HG02763 (cell line): ENCODE results near the gene DGKG.

Source experiments
- ATAC-seq: cut with Tn5 transposase; IDR thresholded peaks from one replicate; pipeline ENCODE4 v1.9.1; 2021; ENCODE audit warnings: mild to moderate bottlenecking, moderate library complexity; ENCODE audit not compliant: unreplicated experiment

DGKG gene

DNA sequence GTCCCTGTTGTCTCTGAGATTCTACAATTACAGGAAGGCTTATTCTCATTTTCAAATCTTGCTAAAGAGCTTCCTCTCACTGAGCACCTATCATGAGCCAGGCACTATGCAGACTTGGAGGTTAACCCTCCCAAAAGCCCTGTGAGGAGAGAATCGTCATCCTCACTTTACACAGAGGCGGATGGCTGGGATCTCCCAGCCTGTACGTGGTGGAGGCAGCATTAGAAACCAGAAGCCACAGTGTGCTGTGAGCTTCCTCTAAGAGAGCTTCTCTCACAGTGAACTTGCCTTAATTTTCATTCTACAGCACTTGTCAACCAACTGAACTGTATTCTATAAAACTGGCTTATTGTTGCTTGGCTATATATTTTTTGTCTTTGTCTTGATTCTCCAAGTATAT, 6.1 kb upstream of the DGKG start:
- ATAC-seq: no peak

DNA sequence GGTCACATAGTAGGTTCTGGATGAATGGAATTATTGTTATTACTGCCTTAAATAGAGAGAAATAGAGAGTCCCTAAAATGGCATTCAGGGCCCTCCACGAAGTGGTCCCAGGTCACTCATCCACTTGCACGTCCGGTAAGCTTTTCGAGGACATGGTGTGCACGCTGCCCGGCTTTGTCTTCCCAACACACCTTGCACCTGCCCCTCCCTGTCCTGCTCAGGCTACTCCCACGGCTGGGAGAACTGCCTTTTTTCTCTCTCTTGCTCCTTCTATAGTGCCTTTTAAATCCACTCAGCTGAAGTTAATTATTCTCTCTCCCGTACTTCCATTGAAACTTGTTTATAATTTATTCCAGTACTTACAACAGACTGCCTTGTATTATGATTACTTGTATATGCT, 5.6 kb upstream of the DGKG start:
- no peak for ATAC-seq

DNA sequence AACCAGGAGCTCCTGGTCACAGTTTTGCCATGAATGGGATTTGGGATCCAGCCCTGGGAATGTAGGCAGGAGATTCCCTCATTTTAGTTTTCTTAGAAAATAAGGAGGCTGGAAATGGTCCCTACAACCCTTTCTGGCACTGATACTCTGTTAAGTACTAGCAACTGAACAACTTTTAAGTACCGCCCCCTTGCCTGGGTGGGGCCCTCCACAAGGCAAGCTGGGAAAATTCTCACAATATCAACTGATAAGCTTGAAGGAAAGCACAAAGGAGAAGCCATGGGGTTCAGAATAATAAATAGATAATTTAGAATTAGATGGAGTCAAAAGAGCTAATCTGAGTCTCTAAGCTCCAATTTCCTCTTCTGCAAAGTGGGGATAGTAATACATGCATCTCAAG, 4.2 kb upstream of the DGKG start:
- no peak for ATAC-seq

DNA sequence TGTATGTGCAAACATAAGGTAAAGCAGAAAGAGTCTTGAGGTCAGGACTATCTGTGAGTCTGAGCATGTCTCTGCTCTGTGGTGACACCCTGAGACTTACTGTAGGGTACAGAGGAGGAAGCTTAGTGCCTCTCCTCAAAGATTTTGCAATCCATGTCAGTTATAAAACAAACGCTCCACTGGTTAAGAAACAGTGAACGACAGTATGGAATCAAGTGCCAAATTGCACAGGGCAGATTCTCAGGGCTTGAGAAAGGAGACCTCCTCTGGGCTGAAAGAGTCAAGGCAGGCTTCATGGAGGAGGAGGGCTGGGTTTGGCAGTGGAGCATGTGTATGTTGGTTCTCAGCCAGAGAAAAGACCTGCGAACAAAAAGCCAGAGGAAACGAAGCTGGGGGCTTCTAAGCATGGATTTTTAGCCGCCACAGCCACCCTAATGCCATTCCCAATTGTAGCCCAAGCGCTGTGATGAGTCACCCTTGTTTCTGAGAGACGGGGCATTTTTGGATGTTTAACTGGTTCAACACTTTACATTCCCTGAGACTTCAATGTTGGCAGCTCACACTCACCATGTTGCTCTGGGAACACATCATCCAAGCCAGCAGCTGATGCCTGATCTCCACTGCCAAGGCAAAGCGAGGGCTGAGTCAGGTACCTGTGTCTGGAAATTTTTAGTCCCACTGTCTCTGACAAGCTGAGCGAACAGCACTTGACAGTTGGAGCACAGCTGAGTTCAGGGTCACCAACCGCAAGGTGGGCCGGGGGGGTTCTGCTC, 3.4 kb upstream of the DGKG start:
- no peak for ATAC-seq

DNA sequence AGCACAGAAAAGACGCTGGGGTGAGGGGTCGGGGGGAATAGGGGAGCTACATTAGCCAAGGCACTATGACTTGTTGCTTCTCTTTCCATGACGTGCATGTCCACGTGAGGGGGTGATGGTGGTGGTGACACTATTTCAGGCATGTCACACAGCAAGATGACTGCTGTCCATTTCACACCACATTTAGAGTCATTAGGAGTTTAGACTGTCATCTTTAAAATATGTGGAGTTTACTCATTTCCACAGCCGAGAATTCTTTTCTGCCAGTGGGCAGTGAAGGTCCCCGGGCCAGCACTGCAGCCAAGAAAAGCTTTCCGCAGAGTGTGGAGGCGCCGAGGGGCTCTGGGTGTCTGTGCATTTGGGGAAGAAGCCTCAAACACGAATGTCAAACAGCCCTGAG, 954 bp upstream of the DGKG start:
- no peak for ATAC-seq

DNA sequence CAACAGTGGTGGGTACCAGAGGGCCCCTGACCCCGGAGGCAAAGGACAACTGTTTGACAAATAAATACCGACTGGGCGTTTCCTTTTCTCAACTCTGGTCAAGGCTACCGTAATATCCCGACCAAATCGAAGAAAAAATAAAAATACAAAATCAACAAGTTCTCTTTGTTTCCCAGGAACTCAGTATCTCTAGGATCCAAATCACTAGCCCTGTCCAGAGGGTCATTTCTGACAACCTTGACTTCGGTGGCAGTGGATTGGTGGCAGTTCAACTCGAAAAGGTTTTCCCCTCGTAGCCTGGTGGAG, 456 bp upstream of the DGKG start:
- no peak for ATAC-seq

DNA sequence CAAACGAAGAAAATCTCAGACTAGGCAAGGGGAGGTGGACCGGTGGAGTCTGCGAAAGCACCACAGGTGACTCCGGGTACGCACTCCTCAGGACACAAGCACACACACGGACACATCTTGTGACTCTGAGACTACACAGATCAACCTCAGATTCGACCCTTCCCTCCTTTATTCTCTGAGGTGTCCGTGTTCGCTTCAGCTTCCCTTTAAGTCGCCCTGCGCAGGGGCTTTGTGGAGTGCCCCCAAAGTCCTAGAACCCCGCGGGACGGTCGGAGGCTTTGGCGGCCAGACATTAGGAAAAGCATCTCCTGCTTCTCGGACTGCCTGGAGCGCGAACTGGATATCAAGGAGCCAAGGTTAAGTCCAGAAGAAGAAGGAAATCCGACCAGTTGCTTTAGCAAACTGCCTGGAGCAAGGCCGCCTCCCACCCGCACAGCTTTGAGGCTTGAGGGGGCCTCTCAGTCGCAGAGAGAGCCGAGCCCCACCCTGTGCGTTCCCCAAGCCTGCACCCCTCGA, 730 bp downstream of the DGKG start:
- ATAC-seq: no peak

DNA sequence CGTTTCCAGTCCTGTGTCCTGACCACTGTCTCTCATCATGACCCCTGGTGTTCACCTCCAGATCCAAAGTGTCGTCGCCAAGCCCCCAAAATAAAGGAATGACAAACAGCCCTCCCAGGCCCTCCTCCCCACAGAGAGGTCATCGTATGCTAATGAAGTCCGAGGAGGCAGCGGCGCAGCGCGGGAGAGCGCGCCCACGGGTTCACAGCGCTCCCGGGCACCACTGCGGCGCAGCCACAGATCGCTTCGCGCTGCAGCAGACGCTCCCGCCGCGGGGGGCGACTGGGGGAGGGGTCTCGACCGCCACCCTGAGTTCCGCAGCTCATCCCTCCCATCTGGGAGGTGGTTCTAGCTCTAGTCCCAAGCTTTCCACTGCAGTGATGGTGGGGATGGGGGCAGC, 1.3 kb downstream of the DGKG start:
- no peak for ATAC-seq

DNA sequence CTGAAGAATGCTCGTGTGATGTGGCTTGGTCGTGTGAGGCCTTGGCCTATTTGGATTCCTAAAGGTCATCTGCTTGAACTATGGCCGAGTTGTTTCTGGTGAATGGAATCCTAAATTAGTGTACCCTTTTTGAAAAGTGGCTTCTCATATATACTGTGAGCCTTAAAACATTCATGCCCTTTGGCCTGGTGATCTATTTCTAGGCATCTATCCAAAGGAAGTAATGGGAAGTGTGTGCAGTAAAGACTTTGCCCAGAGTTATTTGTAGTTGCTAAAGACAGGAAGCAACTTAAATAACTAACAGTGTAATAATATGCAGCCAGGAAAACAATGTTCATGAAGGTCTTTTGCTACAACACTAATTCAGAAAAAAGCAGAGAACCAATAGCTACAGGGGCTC, 3.0 kb downstream of the DGKG start:
- no peak for ATAC-seq

DNA sequence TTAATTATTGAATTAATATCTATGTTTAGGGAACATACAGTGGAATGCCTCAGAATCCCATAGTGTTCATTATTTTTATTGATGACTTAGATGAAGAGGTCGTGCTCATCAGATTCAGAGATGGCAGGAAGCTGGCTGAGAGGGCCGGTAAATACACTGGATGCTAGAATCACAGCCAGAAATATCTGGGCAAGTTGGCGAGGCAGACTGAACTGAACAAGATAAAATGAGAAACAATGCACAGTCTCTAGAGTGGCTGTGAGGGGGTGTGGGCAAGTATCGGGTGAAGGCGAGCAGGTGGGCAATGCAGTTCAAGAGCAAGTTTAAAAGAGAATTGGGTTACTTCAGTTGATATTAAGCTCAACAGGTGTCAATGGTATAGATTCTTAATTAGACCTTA, 5.9 kb downstream of the DGKG start:
- no peak for ATAC-seq

DNA sequence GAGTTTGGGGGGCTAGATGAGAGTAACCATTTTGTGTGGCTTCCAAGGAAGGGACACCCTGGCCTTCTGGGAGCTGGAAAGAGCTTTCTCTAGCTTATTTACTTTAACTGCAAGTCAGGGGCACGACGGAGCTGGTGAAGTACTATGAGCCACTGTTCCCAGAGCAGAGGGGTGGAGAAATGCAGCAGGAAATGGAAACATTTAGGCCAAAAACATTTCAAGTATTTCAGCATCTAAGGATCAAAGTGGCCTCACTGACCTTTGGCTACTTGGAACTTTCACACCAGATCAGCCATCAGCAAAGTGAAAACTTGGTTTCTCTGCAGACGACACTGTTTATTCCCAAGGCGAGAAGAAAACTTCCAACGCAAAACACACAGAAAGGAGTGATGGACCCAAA, 7.9 kb downstream of the DGKG start:
- ATAC-seq: no peak

DNA sequence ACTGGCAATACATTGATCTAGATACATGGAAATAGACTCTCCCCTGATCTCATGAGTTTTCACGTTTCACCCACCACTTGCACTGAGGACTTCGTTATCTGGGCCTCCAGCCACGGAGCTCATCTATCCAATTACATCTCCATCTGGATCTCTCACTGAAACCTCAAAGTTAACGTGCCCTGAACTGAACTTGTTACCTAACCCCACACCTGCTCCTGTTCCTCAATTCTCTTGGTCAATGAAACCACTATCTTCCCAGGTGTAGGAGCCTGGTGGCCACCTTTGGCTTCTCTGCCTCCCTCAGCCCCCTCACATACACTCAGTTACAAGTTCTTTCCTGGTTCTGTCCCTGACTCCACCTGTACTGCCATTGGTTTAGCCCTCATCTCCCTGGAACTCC, 9.7 kb downstream of the DGKG start:
- no peak for ATAC-seq

DNA sequence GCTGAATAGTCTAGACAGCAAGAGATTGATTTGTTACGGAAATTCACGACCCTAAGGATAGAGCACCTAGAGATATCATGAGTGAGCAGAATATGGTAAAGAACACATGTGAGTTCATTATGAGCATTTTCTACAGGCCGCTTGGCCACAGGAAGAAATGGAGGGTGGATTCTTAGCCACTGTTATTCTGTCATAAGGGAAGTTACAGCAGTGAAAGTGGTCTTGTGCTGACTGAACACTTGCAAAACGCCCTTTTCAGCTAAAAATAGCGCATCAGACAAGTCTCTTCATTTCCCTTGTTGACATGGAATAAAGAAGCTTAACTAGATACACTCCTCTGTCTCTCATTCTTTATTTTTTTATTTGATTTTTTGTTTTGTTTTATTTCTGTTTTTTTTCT, 19.8 kb downstream of the DGKG start:
- no peak for ATAC-seq

DNA sequence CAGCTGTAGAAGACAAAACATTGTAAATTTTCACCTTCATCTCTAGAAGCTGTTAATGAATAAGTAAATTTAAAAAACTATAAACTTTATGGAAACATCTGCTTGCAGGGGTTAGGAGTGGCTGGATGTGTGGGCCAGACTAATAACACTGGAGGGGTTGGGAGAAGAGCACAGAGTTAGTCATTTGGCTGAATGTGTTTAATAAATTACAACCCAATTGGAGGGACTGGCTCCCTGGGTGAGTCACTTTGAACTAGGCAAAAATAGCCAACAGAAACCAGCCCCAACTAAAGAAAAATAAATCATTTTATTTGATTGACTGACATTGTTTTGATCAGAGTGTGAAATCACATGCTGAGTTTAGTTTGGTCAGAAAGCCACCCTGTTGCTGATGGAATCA, 21.8 kb downstream of the DGKG start:
- ATAC-seq: no peak

DNA sequence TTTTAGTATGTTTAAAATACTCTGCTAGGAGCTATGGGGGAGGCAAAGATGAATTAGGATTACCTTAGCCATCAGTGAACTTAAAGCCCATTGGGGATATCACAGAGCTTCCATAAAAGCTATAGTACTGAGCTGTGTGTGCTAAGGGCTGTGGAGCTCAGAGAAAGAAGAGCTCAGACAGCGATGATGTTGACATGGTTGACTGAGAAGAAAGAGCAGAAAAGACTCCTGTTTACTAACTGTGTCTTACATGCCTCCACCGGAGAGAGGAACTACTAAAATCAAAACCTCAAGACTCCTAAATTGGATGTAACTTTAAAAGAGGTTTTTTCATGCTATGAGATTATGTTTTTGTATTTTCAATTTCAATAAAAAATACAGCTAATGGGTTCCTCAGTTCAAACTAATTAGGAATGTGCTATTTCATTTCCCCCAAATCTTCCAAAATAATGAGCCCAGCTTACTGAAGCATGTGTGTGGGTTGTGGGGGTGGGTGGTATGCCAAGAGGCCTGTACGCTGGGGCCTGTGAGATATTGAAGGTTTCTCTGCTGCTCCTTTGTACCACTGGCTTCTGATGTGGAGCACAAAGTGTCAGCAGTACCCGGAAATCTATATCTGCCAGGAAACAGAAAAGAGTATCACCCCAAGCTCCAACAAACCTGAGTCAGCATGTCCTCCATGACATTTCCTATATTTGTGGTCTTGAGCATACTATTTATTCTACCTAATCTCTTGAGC, 22.7 kb downstream of the DGKG start:
- ATAC-seq: no peak

DNA sequence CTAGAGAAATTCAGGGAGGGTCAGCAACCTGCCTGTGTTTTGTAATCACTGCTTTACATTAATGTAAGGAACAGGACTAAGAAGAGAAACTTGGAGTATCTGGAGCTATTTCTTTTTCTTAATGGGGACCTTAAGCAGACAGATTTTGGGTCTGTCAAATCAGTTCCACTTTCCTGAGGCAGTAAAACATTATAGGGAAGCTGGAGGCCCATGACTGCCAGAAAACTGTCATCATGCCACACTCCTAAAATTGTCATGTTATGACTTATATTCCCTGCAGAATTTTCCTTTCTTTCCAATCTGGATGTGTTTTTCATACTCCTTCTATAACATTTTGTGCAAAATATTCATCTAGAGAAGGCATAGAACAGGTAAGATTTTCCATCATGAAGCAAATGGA, 28.8 kb downstream of the DGKG start:
- no peak for ATAC-seq

DNA sequence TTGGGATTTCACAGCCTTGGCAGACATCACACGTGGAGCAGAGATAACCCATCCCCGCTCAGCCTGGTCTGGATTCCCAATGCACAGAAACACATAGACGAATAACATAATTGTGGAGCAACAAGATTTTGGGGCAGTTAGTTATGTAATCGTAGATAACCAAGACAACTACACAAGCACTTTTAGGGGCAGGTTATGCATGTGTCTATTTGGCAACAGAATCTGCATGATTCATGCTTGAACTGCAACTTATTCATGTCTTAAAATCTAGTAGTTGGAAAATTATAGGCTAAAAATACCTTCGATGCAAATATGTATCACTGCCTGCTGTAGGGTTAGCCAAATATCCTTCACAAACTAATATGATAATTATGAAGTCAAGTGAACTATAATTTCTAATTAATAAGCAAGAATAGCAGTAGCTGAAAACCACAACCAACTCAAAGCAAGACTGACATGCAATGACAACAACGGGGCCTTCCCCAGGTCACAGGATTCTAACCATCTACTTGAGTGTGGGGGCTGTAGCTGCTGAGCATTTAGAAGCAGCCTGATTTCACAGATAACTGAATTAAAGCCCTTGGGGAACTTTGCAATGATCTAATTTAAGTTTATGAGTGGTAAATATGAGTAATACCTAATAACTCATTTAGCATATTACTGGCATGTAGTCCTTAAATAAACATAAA, 31.1 kb downstream of the DGKG start:
- no peak for ATAC-seq

DNA sequence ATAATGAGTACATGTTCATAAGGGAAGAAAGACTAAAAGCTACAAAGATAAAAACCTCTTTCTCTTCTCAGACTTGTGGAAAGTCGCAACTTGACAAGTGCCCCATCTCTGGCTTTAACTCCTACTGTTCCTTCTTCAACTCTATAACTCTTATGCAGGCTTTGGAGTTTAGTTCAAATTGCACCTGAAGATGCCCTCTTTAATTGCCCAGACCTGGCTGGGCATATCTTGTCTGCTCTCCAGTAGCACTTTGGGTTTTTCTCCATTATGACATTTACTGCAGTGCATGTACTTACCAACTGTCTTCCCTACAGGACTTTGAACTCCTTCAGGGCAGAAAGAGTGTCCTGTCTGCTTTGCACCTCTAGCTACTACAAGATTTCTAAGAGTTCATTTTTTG, 32.4 kb downstream of the DGKG start:
- ATAC-seq: no peak

DNA sequence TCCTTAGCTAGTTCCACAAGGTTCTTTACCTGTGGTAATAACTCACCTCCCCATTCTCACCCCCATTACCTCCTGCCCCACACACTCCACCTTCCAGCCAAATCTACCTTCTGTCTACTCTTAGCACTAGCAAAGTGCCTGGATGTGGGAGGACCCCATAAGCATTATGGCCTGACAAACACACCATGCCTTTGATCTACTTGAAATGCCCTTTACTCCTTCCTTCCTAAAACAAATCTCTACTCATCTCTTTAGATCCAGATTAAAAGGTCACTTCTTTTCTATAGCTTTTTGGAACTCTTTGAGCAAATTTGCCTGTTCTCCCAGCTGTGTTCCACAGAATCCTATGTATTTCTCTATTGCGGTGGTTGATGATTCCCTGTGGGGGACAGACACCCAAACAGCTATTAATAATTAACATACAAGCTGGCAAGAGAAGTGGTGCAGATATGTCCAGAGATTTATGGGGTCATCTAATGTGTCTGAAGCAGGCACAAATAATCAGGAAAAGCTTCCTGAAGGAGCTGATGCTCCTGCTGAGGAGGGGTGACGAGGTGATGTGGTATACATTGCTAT, 34.0 kb downstream of the DGKG start:
- ATAC-seq: no peak

DNA sequence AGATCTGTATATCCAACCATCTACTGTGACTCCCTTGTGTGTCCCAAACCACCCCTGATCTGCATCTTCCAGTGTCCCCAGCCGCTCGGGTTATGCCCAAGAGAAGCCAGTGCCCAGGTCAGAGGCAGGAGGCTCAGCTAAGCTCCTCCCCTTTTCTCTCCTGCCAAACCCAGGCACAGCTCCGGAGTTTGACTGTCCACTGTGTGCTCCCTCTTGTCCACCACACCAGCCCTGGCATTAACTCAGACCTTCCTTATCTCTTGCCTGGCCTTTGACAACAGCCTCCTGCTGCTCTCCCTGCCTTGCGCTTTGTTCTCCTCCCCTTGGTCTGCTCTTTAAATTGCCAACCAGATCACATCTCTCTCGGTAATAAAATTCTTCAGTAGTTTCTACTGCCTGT, 39.3 kb downstream of the DGKG start:
- no peak for ATAC-seq

DNA sequence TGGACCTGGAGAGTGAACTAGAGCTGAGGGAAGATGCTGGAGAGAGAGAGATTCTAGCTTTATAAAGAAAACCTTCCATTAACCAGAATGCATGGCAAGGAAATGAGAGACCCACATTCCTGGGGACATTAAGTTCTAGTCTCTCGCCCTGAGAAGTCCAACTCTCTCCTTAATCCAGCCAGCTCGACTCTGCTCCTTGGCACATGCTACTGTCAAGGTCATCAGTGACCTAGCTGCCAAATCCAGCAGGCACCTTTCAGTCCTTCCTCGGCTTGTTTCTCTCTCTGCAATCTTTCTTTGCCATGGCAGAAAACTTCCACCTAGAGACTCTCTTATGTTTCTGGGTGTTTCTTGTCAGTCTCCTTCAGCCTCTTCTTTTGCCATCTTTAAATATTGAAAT, 40.3 kb downstream of the DGKG start:
- ATAC-seq: no peak
